Activated naive CD8-positive, alpha-beta T cell (primary cell): Measurements from ENCODE around the gene SLC4A1AP.

ENCODE experiments used
- H3K27ac Mint-ChIP-seq: one replicate; pipeline ENCODE4 v1.8.0; 2021; ENCODE audit warnings: mixed read lengths
- H3K27me3 Mint-ChIP-seq: one replicate; pipeline ENCODE4 v1.8.0; 2021; ENCODE audit warnings: mixed read lengths
- H3K36me3 Mint-ChIP-seq: one replicate; pipeline ENCODE4 v1.8.0; 2021; ENCODE audit warnings: mixed read lengths
- H3K4me1 Mint-ChIP-seq: one replicate; pipeline ENCODE4 v1.8.0; 2021; ENCODE audit warnings: low read depth, mixed read lengths
- H3K4me3 Mint-ChIP-seq: one replicate; pipeline ENCODE4 v1.8.0; 2021; ENCODE audit warnings: mild to moderate bottlenecking, mixed read lengths
- H3K9me3 Mint-ChIP-seq: one replicate; pipeline ENCODE4 v1.8.0; 2021; ENCODE audit warnings: low read depth, mixed read lengths

Gene SLC4A1AP

GRCh38 chr2:27716301-27717069 is 52.8 kb downstream of the SLC4A1AP start:
- Mint-ChIP-seq H3K27me3 (peaks cover 13% of the 10 kb centered on the region), H3K27ac (no peak overlapping the region), H3K4me1 (peaks cover 41% of the 10 kb centered on the region), H3K36me3 (no peaks in the 10 kb centered on the region), H3K4me3 (peak overlapping the region; percentile 54), H3K9me3 (no peaks in the 10 kb centered on the region)

GRCh38 chr2:27717070-27717795 is 53.5 kb downstream of the SLC4A1AP start:
- no peak overlapping the region for H3K27ac Mint-ChIP-seq
- peak overlapping the region; percentile 54 for H3K4me3 Mint-ChIP-seq
- H3K4me1 Mint-ChIP-seq: peaks cover 36% of the 10 kb centered on the region
- peaks cover 13% of the 10 kb centered on the region for H3K27me3 Mint-ChIP-seq
- no peaks in the 10 kb centered on the region for H3K36me3 Mint-ChIP-seq
- no peaks in the 10 kb centered on the region for H3K9me3 Mint-ChIP-seq

GRCh38 chr2:27720004-27720551 is 56.4 kb downstream of the SLC4A1AP start:
- H3K9me3 Mint-ChIP-seq: no peaks in the 10 kb centered on the region
- H3K27ac Mint-ChIP-seq: peak overlapping the region; percentile 16
- peaks cover 26% of the 10 kb centered on the region for H3K4me1 Mint-ChIP-seq
- H3K4me3 Mint-ChIP-seq: no peak overlapping the region
- H3K36me3 Mint-ChIP-seq: no peaks in the 10 kb centered on the region
- peaks cover 13% of the 10 kb centered on the region for H3K27me3 Mint-ChIP-seq

- H3K9me3 Mint-ChIP-seq: no peaks in the 10 kb centered on the region
- H3K27ac Mint-ChIP-seq: no peak overlapping the region
- peaks cover 25% of the 10 kb centered on the region for H3K4me1 Mint-ChIP-seq
- H3K27me3 Mint-ChIP-seq: peaks cover 13% of the 10 kb centered on the region
- no peak overlapping the region for H3K4me3 Mint-ChIP-seq
- H3K36me3 Mint-ChIP-seq: no peaks in the 10 kb centered on the region
These were observed 57.6 kb downstream of the SLC4A1AP start for GRCh38 chr2:27721335-27721734.

- Mint-ChIP-seq H3K4me1 (peaks cover 19% of the 10 kb centered on the region), H3K36me3 (no peaks in the 10 kb centered on the region), H3K9me3 (no peaks in the 10 kb centered on the region), H3K27me3 (peaks cover 9% of the 10 kb centered on the region), H3K27ac (no peak overlapping the region), H3K4me3 (no peak overlapping the region)
These were observed 58.3 kb downstream of the SLC4A1AP start for GRCh38 chr2:27721884-27722485.

GRCh38 chr2:27723372-27724144 is 59.9 kb downstream of the SLC4A1AP start:
- Mint-ChIP-seq H3K36me3 (no peaks in the 10 kb centered on the region), H3K9me3 (no peaks in the 10 kb centered on the region), H3K27me3 (peaks cover 7% of the 10 kb centered on the region), H3K27ac (no peak overlapping the region), H3K4me3 (no peak overlapping the region), H3K4me1 (peaks cover 18% of the 10 kb centered on the region)

GRCh38 chr2:27724191-27724590 is 60.5 kb downstream of the SLC4A1AP start:
- no peak overlapping the region for H3K4me3 Mint-ChIP-seq
- H3K36me3 Mint-ChIP-seq: no peaks in the 10 kb centered on the region
- H3K27me3 Mint-ChIP-seq: peaks cover 7% of the 10 kb centered on the region
- H3K9me3 Mint-ChIP-seq: no peaks in the 10 kb centered on the region
- no peak overlapping the region for H3K27ac Mint-ChIP-seq
- H3K4me1 Mint-ChIP-seq: peaks cover 23% of the 10 kb centered on the region

GRCh38 chr2:27724905-27725701 is 61.4 kb downstream of the SLC4A1AP start:
- Mint-ChIP-seq H3K9me3 (no peaks in the 10 kb centered on the region), H3K27ac (no peak overlapping the region), H3K27me3 (peaks cover 4% of the 10 kb centered on the region), H3K36me3 (no peaks in the 10 kb centered on the region), H3K4me1 (peaks cover 20% of the 10 kb centered on the region), H3K4me3 (no peak overlapping the region)

- H3K27ac Mint-ChIP-seq: no peak overlapping the region
- no peaks in the 10 kb centered on the region for H3K36me3 Mint-ChIP-seq
- peaks cover 9% of the 10 kb centered on the region for H3K4me1 Mint-ChIP-seq
- H3K4me3 Mint-ChIP-seq: no peak overlapping the region
- no peaks in the 10 kb centered on the region for H3K27me3 Mint-ChIP-seq
- no peaks in the 10 kb centered on the region for H3K9me3 Mint-ChIP-seq
These were observed 63.6 kb downstream of the SLC4A1AP start for GRCh38 chr2:27727257-27727656.

GRCh38 chr2:27728081-27728858 is 64.6 kb downstream of the SLC4A1AP start:
- H3K36me3 Mint-ChIP-seq: no peaks in the 10 kb centered on the region
- H3K27ac Mint-ChIP-seq: no peak overlapping the region
- H3K9me3 Mint-ChIP-seq: no peaks in the 10 kb centered on the region
- H3K4me1 Mint-ChIP-seq: peaks cover 9% of the 10 kb centered on the region
- no peaks in the 10 kb centered on the region for H3K27me3 Mint-ChIP-seq
- H3K4me3 Mint-ChIP-seq: no peak overlapping the region

- Mint-ChIP-seq H3K27ac (no peak overlapping the region), H3K36me3 (no peaks in the 10 kb centered on the region), H3K4me1 (peaks cover 9% of the 10 kb centered on the region), H3K4me3 (no peak overlapping the region), H3K27me3 (no peaks in the 10 kb centered on the region), H3K9me3 (no peaks in the 10 kb centered on the region)
These were observed 65.5 kb downstream of the SLC4A1AP start for GRCh38 chr2:27729198-27729597.

- no peaks in the 10 kb centered on the region for H3K36me3 Mint-ChIP-seq
- peaks cover 12% of the 10 kb centered on the region for H3K4me1 Mint-ChIP-seq
- H3K27ac Mint-ChIP-seq: no peak overlapping the region
- H3K9me3 Mint-ChIP-seq: no peaks in the 10 kb centered on the region
- H3K27me3 Mint-ChIP-seq: no peaks in the 10 kb centered on the region
- H3K4me3 Mint-ChIP-seq: no peak overlapping the region
These were observed 65.9 kb downstream of the SLC4A1AP start for GRCh38 chr2:27729614-27730013.

GRCh38 chr2:27730261-27730662 is 66.6 kb downstream of the SLC4A1AP start:
- Mint-ChIP-seq H3K4me1 (peaks cover 19% of the 10 kb centered on the region), H3K4me3 (no peak overlapping the region), H3K27ac (no peak overlapping the region), H3K9me3 (no peaks in the 10 kb centered on the region), H3K27me3 (no peaks in the 10 kb centered on the region), H3K36me3 (no peaks in the 10 kb centered on the region)
